ENCODE data around the gene ABCD1. TPM values are rescaled to one million over a fixed set of nuclear protein-coding genes. Genes with fewer than 3 reads are reported as not detected.

ABCD1 gene
- polyA plus RNA-seq, 1 experiment = 9.2 TPM

DNA sequence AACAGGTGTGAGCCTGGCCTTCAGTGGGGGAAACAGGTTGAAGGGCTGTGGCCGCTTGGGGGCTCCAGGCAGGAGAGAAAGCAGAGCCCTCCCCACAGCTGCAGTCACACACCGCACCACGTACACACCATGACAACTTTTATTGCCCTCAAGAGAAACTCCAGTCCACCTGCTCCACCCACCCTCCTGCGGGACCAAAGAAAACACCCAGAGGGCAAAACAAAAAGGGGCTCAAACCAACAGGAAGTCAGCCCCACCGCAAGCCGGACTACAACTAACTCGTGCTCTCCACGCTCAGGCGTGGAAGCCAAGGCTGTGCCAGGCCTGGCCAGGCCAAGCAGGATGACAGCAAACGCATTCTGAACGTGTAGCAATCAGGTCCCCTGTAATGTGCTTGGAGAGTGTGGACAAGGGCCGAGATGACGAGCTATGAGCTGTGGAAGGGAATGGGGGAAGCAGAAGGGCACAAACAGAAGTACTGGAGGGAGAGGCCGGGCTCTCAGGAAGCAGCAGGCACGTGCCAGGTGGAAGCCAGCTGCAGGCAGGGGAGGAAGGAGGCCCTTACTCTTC is 24.2 kb upstream of the ABCD1 start:
- CTCF ChIA-PET = no interaction called here

DNA sequence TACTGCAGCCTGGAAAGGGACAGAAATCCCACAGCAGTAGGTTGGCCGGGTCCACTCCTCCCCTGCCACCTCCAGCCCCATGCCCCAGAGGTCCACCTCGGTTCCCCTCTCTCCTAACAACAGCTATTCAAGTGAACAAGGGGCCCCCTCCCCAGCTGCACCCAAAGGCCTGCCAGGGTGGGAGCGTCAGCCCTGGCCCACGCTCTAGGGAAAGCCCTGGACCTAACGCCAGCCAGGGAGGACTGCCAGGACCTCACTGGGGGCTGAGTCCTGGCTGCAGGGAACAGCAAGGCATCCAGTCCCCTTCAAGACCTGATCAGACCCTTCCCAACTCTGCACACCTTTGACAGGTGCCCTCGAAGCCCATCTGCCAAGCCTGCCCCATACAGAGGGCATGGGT is 23.7 kb upstream of the ABCD1 start:
- CTCF ChIA-PET = interaction anchor here (0.7 kb wide), 1 partner anchor 309 kb away, joined by 3 read pairs; no protein-coding TSS in a partner anchor

More for the DNA sequence above, 24.2 kb upstream of the ABCD1 start:
- Histone ChIP-seq H3K4me3 (ENCODE audit: low read depth, low read length) (no peak overlapping the region), H3K27me3 (ENCODE audit: control insufficient read depth, insufficient read depth, low read length) (no peaks in the 10 kb centered on the region), H3K36me3 (ENCODE audit: control insufficient read depth, insufficient read depth, low read length) (peaks cover 7% of the 10 kb centered on the region)
- no peak for DNase-seq (ENCODE audit: low read depth)
- TF ChIP-seq, protein P1, sequence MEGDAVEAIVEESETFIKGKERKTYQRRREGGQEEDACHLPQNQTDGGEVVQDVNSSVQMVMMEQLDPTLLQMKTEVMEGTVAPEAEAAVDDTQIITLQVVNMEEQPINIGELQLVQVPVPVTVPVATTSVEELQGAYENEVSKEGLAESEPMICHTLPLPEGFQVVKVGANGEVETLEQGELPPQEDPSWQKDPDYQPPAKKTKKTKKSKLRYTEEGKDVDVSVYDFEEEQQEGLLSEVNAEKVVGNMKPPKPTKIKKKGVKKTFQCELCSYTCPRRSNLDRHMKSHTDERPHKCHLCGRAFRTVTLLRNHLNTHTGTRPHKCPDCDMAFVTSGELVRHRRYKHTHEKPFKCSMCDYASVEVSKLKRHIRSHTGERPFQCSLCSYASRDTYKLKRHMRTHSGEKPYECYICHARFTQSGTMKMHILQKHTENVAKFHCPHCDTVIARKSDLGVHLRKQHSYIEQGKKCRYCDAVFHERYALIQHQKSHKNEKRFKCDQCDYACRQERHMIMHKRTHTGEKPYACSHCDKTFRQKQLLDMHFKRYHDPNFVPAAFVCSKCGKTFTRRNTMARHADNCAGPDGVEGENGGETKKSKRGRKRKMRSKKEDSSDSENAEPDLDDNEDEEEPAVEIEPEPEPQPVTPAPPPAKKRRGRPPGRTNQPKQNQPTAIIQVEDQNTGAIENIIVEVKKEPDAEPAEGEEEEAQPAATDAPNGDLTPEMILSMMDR (IDR thresholded peaks at IDR 0.05; ENCODE audit: insufficient read depth, low read depth, low read length) = no peak
- POLR2A ChIA-PET = no interaction called here

DNA sequence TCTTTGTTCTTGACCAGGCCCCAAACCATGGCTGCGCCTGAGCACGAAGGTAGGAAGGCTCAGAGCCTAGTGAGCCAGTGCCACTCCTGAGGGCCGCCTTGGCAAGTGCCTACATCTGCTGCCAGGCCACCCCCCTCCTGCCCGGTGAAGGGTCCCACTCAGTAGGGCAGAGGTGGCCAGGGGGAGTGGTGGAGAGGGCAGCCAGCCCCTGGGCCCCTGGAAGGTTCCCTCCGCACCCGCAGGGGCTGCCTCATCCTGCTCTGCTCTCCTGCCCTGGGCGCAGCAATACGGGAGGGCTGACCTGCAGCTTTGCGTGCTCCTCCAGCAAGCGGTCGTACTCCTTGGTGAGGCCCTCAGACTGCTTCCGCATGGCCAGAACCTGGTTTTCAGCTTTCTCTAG is 22.9 kb upstream of the ABCD1 start:
- DNase-seq (ENCODE audit: low read depth) = no peak
- Histone ChIP-seq H3K36me3 (ENCODE audit: control insufficient read depth, insufficient read depth, low read length) (peaks cover 5% of the 10 kb centered on the region), H3K27me3 (ENCODE audit: control insufficient read depth, insufficient read depth, low read length) (no peaks in the 10 kb centered on the region), H3K4me3 (ENCODE audit: low read depth, low read length) (no peak overlapping the region)
- CTCF ChIA-PET = no interaction called here
- TF ChIP-seq, protein P1 (IDR thresholded peaks at IDR 0.05; ENCODE audit: insufficient read depth, low read depth, low read length) = no peak
- POLR2A ChIA-PET = no interaction called here

More for the DNA sequence above, 23.7 kb upstream of the ABCD1 start:
- no peak for DNase-seq (ENCODE audit: low read depth)
- TF ChIP-seq, protein P1 (IDR thresholded peaks at IDR 0.05; ENCODE audit: insufficient read depth, low read depth, low read length) = no peak
- Histone ChIP-seq H3K27me3 (ENCODE audit: control insufficient read depth, insufficient read depth, low read length) (no peaks in the 10 kb centered on the region), H3K36me3 (ENCODE audit: control insufficient read depth, insufficient read depth, low read length) (peaks cover 7% of the 10 kb centered on the region), H3K4me3 (ENCODE audit: low read depth, low read length) (no peak overlapping the region)
- POLR2A ChIA-PET = no interaction called here

DNA sequence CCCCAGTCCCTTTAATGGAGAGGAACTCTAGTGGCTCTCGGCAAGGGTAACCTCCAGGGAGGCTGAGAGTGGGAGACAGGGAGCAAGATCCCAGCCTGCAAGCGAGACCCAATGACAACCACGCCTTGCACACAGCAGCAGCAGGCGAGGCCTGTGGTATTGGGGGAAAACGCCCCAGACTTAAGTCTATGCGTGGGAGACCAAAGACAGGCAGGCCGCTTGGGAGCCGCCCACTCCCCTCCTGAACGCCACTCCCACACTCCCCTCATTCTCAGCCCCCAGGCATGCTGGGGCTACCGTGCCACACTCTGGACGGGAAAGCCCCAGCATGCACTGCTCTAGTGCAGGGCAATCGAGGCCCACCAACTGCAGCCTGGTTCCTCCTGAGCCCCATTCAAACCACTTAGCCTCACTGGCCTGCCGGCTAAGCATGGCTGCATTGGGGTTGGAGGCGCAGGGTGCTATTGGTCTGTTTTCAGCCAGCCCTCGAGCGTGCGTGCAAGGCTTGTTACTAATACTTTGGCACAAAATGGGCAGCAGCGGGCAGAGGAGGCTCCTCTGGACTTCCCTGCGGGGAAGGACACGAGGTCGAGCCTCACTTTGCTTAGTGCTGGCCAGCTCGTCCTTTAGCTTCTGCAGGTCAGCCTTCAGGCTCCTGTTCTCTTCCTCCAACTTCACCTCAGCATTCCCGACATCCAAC is 22.2 kb upstream of the ABCD1 start:
- ChIA-PET POLR2A (no interaction called here), CTCF (interaction anchor here (0.7 kb wide), 1 partner anchor 35 kb away, joined by 3 read pairs; no protein-coding TSS in a partner anchor)
- no peak for DNase-seq (ENCODE audit: low read depth)
- no peak overlapping the region for H3K4me3 ChIP-seq (ENCODE audit: low read depth, low read length)
- TF ChIP-seq, protein P1 (IDR thresholded peaks at IDR 0.05; ENCODE audit: insufficient read depth, low read depth, low read length) = no peak
- H3K27me3 ChIP-seq (ENCODE audit: control insufficient read depth, insufficient read depth, low read length) = no peaks in the 10 kb centered on the region
- peaks cover 5% of the 10 kb centered on the region for H3K36me3 ChIP-seq (ENCODE audit: control insufficient read depth, insufficient read depth, low read length)

DNA sequence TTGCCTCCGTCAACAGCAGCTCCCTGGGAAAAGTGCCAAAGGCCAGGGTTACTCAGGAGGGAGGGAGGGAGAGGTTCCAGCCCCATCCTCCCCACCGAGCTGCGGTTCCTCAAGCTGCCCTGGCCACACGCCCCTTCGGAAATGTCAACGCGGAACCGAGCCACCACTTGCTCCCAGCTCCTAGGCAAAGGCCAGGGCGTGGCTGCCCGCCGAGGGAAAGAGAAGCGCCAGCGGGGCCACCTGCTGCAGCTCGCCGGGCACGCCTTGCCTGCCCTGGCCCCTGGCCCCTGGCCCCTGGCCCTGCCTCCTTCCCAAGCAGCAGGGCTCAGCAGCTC is 21.7 kb upstream of the ABCD1 start:
- CTCF ChIA-PET = interaction anchor here (0.7 kb wide), 1 partner anchor 35 kb away, joined by 3 read pairs; no protein-coding TSS in a partner anchor
- no peak overlapping the region for H3K4me3 ChIP-seq (ENCODE audit: low read depth, low read length)
- TF ChIP-seq, protein P1 (IDR thresholded peaks at IDR 0.05; ENCODE audit: insufficient read depth, low read depth, low read length) = no peak
- POLR2A ChIA-PET = no interaction called here
- no peak for DNase-seq (ENCODE audit: low read depth)
- H3K36me3 ChIP-seq (ENCODE audit: control insufficient read depth, insufficient read depth, low read length) = peaks cover 5% of the 10 kb centered on the region
- no peaks in the 10 kb centered on the region for H3K27me3 ChIP-seq (ENCODE audit: control insufficient read depth, insufficient read depth, low read length)
